EL (cell line): ENCODE results near the gene SCRT2.
"Not testable (repeated sequence)": the region's sequence is repeated elsewhere in the genome, so short reads cannot be mapped to it uniquely, and the experiment has no call there.

Source experiments
- DNase-seq: peaks from one replicate; pipeline ENCODE4 v3.0.0-alpha.2; 2016

Gene SCRT2

DNA sequence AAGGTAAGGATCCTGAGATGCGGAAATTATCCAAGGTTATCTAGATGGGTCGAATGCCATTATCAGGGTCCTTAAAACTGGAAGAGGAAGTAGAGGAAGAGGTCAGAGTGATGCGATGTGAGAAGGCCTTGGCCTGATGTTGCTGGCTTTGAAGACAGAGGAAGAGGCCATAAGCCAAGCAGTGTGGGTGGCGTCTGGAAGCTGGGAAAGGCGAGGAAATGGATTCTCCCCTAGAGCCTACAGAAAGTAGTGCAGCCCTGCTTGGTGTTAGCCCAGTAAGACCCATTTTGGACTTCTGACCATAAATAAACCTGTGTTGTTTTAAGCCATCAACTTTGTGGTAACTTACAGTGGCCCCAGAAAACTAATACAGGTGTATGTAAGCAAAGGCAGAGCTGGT lies 24.6 kb downstream of the SCRT2 start:
- DNase-seq: no peak

- DNase-seq: no peak
Observed at GRCh38 chr20:650281-650680, 25.3 kb downstream of the SCRT2 start.

- no peak for DNase-seq
Observed at GRCh38 chr20:647479-648019, 28.1 kb downstream of the SCRT2 start.

DNA sequence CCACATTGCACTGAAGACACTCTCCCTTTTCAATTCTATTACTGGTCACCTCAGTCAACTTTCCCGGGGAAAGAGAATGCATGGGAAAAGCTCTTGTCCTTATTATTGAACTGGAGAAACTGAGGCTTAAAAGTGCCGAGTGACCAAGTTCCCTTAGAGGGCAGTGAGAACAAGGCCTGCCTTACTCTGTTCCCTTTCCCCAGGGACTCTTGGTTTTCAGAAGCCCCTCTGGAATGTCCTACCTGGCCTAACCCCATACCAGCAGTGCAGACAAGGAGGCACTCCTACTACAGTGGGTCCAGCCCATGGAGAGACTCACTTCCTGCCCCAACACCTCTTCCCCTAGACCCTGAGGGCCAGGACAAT lies 28.8 kb downstream of the SCRT2 start:
- no peak for DNase-seq

GRCh38 chr20:646107-646867 lies 29.3 kb downstream of the SCRT2 start:
- no peak for DNase-seq

DNA sequence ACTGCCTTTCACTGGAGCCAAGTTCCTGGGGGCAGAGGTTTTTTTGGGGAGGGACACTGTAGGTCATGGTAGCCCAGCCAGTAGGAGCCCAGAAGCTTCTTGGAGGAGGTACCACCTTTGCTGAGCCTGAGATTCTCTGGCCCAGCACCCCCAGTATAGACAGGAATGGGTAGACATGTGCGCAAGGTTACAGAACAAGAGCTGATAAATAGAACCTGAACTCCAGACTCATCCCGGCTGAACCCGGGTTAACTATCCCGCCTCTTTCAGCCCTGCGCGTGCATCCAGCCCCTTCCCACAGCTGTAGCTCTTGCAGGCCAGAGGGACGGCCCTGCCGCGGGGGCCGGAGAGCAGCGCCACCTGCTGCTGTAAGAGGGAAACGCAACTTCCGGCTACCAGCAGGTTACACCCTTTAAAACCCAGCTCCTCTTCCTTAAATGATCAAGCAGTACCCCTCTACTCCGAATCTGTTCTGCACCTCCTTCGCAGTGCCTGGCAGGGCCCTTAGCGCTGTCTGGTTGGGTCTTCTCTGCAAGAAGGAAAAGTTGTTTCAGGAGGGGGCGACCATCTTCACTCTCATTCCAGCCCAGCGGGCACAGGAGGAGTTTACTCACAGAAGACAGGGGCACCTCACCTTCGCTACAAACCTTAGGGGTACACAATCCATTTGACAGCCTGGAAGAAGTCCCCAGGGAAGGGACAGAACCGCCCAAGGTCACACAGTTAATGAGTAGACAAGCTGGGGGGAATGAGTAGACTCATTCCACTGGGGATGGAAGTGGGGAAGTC lies 30.1 kb downstream of the SCRT2 start:
- peak; percentile 65 for DNase-seq

GRCh38 chr20:644692-645317 lies 30.8 kb downstream of the SCRT2 start:
- DNase-seq: no peak

GRCh38 chr20:642398-643174 lies 33.0 kb downstream of the SCRT2 start:
- no peak for DNase-seq

- DNase-seq: not testable (repeated sequence)
Observed at GRCh38 chr20:642013-642397, 33.6 kb downstream of the SCRT2 start.

DNA sequence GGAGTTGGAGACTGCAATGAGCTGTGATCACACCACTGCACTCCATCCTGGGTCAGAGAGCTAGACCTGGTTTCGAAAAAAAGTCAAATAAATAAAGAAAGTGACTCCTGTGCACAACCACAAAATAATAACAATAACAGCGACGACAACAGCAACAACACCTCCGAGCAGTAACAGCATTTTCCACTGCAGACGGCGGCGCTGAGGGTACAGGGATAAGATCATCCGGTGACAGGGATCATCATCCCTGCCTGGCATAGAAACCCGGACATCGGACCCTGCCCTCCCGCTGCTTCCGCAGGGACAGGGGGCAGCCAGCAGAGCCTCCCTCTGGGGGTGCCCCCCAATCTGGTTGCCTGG lies 34.1 kb downstream of the SCRT2 start:
- no peak for DNase-seq

- DNase-seq: no peak
Observed at GRCh38 chr20:640674-641515, 34.7 kb downstream of the SCRT2 start.

- no peak for DNase-seq
Observed at GRCh38 chr20:638579-638978, 37.0 kb downstream of the SCRT2 start.

DNA sequence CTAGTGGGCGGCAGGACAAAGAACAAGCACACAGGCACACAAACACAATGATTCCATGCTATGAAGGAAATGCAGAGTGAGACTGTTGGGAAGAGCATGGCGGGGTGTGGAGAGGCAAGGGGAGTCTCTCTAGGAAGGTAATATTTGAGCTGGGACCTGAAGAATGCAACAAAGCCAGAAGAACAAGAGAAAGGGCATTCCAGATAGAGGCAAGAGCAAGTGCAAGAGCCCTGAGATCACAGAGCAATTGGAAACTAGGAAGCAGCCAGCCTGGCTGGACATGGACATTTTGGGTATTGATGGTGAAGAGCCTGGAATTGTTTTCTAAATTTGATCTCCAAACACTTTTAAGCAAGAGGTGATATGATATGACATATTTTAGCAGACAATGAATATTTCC lies 38.0 kb downstream of the SCRT2 start:
- no peak for DNase-seq

GRCh38 chr20:635893-636338 lies 39.7 kb downstream of the SCRT2 start:
- DNase-seq: no peak

DNA sequence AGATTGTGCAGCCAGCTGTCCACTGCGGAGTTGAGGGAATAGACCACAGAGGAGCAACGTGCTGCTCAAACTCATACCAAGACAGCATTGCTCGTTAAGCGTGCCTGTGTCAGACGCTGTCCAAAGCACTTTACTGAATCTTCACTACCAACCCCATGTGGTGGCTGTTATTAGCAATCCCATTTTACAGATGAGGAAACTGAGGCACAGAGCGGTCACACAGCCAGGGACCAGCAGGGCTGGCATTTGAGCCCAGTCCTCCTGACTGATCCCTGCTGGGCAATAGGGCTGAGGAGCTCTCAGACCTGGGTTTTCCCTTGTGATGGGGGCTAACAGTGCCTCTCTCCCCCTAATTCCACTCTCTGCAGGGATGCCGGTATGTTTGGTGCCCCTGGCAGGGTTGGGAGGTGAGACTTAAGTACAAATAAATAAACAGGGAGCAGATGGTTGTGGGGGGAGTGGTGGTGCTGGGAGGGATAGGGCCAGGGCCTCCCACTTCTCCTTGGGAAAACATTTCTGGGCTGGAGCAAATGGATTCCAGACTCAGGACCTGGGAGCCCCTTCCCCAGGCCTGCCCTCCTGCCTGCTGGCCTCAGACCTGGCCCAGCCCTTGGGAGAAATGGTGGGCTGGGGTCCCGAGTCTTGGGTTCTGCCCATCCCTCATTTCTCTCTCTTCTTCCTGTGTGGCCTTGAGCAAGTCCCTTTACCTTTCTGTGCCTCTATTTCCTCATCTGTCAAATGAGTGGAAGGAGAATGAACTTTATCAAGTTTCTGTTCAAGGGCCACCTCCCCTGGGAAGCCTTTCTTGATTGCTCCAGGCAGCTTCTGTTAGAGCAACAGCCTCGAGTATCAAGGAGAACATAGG lies 40.3 kb downstream of the SCRT2 start:
- no peak for DNase-seq

DNA sequence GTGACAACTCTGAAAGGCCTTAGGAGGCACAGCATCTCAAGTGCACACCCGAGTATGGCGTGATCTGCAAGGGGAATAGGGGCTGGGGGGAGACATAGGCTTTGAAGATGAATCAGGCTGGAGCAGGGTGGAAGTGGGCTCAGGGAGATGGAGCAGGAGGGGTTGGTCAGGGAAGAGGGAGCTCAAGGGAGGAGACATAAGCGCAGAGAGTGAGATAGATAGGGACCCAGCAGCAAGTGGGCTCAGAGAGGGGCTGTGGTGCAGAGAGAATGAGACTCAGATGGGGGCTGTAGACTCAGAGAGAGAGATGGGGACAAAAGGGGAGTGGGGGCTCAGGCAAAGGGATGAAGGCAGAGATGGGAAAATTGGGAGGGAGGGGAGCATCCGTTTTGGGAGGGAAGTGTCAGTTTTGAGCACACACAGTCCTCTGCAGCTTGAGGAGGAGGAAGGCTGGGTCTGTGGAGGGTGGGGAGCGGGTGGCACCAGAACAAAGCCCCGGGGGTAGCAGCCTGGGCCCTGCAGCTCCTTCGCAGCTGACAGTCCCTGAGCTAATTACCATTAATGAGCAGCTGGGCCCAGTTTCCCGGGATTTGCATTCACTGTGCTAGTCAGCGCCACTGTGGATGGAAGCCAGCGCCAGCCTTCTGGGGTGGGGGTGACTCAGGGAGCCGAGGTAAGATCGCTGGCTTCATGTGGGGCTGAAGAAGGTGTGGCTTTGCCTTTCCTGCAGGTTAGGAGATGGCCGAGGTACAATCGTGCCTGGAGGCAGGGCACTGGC lies 41.3 kb downstream of the SCRT2 start:
- no peak for DNase-seq

DNA sequence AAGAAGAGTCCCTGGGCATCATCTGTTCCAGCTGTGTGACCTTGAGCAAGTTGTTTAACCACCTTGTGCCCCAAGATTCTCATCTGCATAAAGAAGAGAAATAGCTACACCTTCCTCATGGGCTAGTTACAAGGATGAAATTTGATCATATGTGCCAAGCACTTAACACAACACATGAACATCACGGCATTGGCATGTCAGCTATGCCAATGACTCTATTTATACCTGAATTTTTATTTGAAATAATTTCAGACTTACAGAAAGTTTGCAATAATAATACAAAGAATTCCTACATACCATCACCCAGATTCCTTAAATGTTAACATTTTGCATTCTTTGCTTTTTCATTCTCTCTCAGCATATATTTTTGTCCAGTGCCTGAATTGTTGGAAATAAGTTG lies 44.5 kb downstream of the SCRT2 start:
- DNase-seq: peak; percentile 47

- DNase-seq: no peak
Observed at GRCh38 chr20:626579-626978, 49.0 kb downstream of the SCRT2 start.

GRCh38 chr20:625360-625932 lies 50.2 kb downstream of the SCRT2 start:
- DNase-seq: no peak

- no peak for DNase-seq
Observed at GRCh38 chr20:623704-624103, 51.9 kb downstream of the SCRT2 start.
